Astrocyte (in vitro differentiated cells and primary cell): ENCODE results near the gene SOBP. TPM values are rescaled to one million over a fixed set of nuclear protein-coding genes. Genes with fewer than 3 reads are reported as not detected.
A peak's percentile ranks its signal among the peaks of the same experiment; 100 is the strongest.

Source experiments
- DNase-seq: peaks from one replicate; pipeline ENCODE4 v3.0.0-alpha.2; 2010; ENCODE audit warnings: low read depth
- FAIRE-seq: peaks from 2 replicates; lab custom pipeline; 2011; peaks lifted over from hg19 to GRCh38; lab: Jason Lieb, UNC
- H2AFZ ChIP-seq: 2 replicates; pipeline ENCODE4 v1.6.0; 2012; ENCODE audit warnings: low read depth, low read length, inconsistent platforms
- H3K27ac ChIP-seq: 2 replicates; pipeline ENCODE4 v1.5.1; 2011; ENCODE audit warnings: low read depth, low read length, inconsistent platforms
- H3K27me3 ChIP-seq: 2 replicates; pipeline ENCODE4 v1.6.0; 2011; ENCODE audit warnings: low read length, inconsistent platforms; ENCODE audit not compliant: insufficient read depth
- H3K36me3 ChIP-seq: 2 replicates; pipeline ENCODE4 v1.5.1; 2011; ENCODE audit warnings: low read length, inconsistent platforms; ENCODE audit not compliant: insufficient read depth
- H3K4me1 ChIP-seq: 2 replicates; pipeline ENCODE4 v1.5.1; 2011; ENCODE audit warnings: low read length, inconsistent platforms; ENCODE audit not compliant: insufficient read depth
- H3K4me2 ChIP-seq: 2 replicates; pipeline ENCODE4 v1.6.0; 2012; ENCODE audit warnings: low read length, inconsistent platforms
- H3K4me3 ChIP-seq: 2 replicates; pipeline ENCODE4 v1.5.1; 2011; ENCODE audit warnings: low read depth, mild to moderate bottlenecking, low read length, inconsistent platforms; ENCODE audit not compliant: insufficient read depth
- H3K79me2 ChIP-seq: 2 replicates; pipeline ENCODE4 v1.6.0; 2012; ENCODE audit warnings: mild to moderate bottlenecking, low read length, inconsistent platforms; ENCODE audit not compliant: insufficient read depth
- H3K9ac ChIP-seq: 2 replicates; pipeline ENCODE4 v1.6.0; 2012; ENCODE audit warnings: mild to moderate bottlenecking, low read length, inconsistent platforms
- H3K9me3 ChIP-seq: 2 replicates; pipeline ENCODE4 v1.5.1; 2012; ENCODE audit warnings: low read depth, mild to moderate bottlenecking, low read length, inconsistent platforms; ENCODE audit not compliant: insufficient read depth
- H4K20me1 ChIP-seq: 2 replicates; pipeline ENCODE4 v1.6.0; 2012; ENCODE audit warnings: low read length, inconsistent platforms; ENCODE audit not compliant: insufficient read depth
- H3K27ac Mint-ChIP-seq: one replicate; pipeline ENCODE4 v1.8.0; 2021; ENCODE audit warnings: mild to moderate bottlenecking, mixed read lengths; ENCODE audit not compliant: unreplicated experiment
- H3K27me3 Mint-ChIP-seq: one replicate; pipeline ENCODE4 v1.8.0; 2021; ENCODE audit warnings: low read depth, mixed read lengths; ENCODE audit not compliant: unreplicated experiment
- H3K36me3 Mint-ChIP-seq: one replicate; pipeline ENCODE4 v1.8.0; 2021; ENCODE audit warnings: low read depth, mixed read lengths; ENCODE audit not compliant: unreplicated experiment
- H3K4me1 Mint-ChIP-seq: one replicate; pipeline ENCODE4 v1.8.0; 2021; ENCODE audit warnings: low read depth, mixed read lengths; ENCODE audit not compliant: unreplicated experiment
- H3K4me3 Mint-ChIP-seq: one replicate; pipeline ENCODE4 v1.8.0; 2021; ENCODE audit warnings: mild to moderate bottlenecking, moderate library complexity, mixed read lengths; ENCODE audit not compliant: unreplicated experiment
- H3K9me3 Mint-ChIP-seq: one replicate; pipeline ENCODE4 v1.8.0; 2021; ENCODE audit warnings: mild to moderate bottlenecking, mixed read lengths; ENCODE audit not compliant: unreplicated experiment
- EZH2 ChIP-seq: IDR thresholded peaks from 2 replicates; pipeline ENCODE4 v1.6.1; 2012; ENCODE audit warnings: mild to moderate bottlenecking, low read length, inconsistent platforms; ENCODE audit not compliant: insufficient read depth
- total RNA-seq: library from RNA; stranded (reverse); gene quantifications from 2 replicates; pipeline ENCODE4 v1.2.1, GENCODE V29; 2021
- TF ChIP-seq, protein P1 (sequence below): IDR thresholded peaks from 2 replicates; pipeline ENCODE4 v1.5.1; 2011; ENCODE audit warnings: low read depth, mild to moderate bottlenecking, inconsistent platforms, low read length, moderate library complexity; ENCODE audit not compliant: insufficient read depth

SOBP gene
- total RNA-seq, 1 donor from 2014 or later: 4.7 TPM

DNA sequence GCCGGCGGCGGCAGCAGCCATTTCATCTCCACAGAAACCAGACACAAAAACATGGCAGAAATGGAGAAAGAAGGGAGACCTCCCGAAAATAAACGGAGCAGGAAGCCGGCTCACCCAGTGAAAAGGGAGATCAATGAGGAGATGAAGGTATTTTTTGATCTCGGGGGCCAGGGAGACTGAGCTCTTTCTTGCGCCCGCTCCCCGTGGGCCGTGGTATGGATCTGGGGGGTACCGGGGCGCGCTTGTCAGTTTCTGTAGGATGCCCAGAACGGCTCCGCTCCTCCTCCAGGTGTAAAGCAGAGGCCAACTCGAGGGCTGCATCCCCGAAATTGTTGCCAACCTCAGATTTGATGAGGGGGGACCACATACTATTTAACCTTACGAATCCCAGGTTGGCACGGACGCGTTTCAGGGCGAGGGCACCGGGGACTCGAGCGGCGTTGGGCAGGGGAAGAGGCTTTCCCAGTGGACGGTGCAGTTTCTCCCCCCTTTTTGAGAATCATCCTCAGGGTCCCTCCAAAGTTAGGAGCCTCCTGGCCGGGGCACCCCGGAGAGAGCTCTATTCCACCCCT is 735 bp downstream of the SOBP start:
- no peaks in the 10 kb centered on the region for H3K36me3 ChIP-seq
- DNase-seq (no peak), FAIRE-seq (no peak)
- H3K27ac Mint-ChIP-seq: no peak overlapping the region
- peaks cover 7% of the 10 kb centered on the region for H4K20me1 ChIP-seq
- no peaks in the 10 kb centered on the region for H3K79me2 ChIP-seq
- peak overlapping the region; percentile 65 for H3K4me3 ChIP-seq
- H3K36me3 Mint-ChIP-seq: no peaks in the 10 kb centered on the region
- peak overlapping the region; percentile 78 for H2AFZ ChIP-seq
- H3K27me3 Mint-ChIP-seq: peaks cover 22% of the 10 kb centered on the region
- H3K4me3 Mint-ChIP-seq: no peak overlapping the region
- H3K4me2 ChIP-seq: peak overlapping the region; percentile 98
- TF ChIP-seq, protein P1, sequence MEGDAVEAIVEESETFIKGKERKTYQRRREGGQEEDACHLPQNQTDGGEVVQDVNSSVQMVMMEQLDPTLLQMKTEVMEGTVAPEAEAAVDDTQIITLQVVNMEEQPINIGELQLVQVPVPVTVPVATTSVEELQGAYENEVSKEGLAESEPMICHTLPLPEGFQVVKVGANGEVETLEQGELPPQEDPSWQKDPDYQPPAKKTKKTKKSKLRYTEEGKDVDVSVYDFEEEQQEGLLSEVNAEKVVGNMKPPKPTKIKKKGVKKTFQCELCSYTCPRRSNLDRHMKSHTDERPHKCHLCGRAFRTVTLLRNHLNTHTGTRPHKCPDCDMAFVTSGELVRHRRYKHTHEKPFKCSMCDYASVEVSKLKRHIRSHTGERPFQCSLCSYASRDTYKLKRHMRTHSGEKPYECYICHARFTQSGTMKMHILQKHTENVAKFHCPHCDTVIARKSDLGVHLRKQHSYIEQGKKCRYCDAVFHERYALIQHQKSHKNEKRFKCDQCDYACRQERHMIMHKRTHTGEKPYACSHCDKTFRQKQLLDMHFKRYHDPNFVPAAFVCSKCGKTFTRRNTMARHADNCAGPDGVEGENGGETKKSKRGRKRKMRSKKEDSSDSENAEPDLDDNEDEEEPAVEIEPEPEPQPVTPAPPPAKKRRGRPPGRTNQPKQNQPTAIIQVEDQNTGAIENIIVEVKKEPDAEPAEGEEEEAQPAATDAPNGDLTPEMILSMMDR: no peak
- TF ChIP-seq EZH2: peak; percentile 65
- no peak overlapping the region for H3K27ac ChIP-seq
- peaks cover 36% of the 10 kb centered on the region for H3K27me3 ChIP-seq
- H3K4me1 Mint-ChIP-seq: peaks cover 13% of the 10 kb centered on the region
- no peaks in the 10 kb centered on the region for H3K9me3 ChIP-seq
- peaks cover 31% of the 10 kb centered on the region for H3K4me1 ChIP-seq
- H3K9me3 Mint-ChIP-seq: no peaks in the 10 kb centered on the region
- H3K9ac ChIP-seq: peak overlapping the region; percentile 48

DNA sequence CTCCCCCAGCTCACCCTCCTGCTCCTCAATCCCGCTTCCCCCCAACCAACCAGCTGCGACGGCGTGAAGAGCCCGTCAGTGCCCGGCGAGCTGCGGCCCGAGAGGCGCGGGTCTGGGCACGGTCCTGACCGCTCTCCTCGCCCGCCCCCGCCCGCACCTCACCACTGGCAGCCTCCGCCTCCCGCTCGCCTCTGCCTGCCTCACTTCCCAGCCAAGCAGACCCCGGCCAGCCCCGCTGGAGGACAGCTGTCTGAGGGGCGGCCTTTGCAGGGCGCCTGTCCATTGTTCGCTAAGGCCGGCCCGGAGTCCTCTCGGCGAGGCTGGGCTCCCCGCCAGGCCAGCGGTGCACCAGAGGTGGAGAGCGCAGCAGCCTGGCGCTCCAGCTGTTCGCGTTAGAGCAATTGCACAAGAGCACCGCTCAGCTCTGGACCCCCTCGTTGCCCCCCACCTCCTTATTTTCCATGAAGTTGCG is 1.3 kb downstream of the SOBP start:
- Histone ChIP-seq H3K79me2 (no peaks in the 10 kb centered on the region), H4K20me1 (peaks cover 7% of the 10 kb centered on the region), H3K4me2 (peak overlapping the region; percentile 98), H3K4me3 (peak overlapping the region; percentile 65), H3K4me1 (peaks cover 31% of the 10 kb centered on the region), H3K9me3 (no peaks in the 10 kb centered on the region), H2AFZ (peak overlapping the region; percentile 78), H3K27me3 (peaks cover 34% of the 10 kb centered on the region), H3K9ac (peak overlapping the region; percentile 48), H3K36me3 (no peaks in the 10 kb centered on the region), H3K27ac (no peak overlapping the region)
- peaks cover 19% of the 10 kb centered on the region for H3K4me1 Mint-ChIP-seq
- H3K27ac Mint-ChIP-seq: no peak overlapping the region
- no peaks in the 10 kb centered on the region for H3K36me3 Mint-ChIP-seq
- no peaks in the 10 kb centered on the region for H3K9me3 Mint-ChIP-seq
- DNase-seq: no peak
- TF ChIP-seq, protein P1: no peak
- peak; percentile 59 for TF ChIP-seq EZH2
- FAIRE-seq: no peak
- H3K4me3 Mint-ChIP-seq: no peak overlapping the region
- H3K27me3 Mint-ChIP-seq: peaks cover 22% of the 10 kb centered on the region
